ENCODE results near the gene HCRT. TPM values are rescaled to one million over a fixed set of nuclear protein-coding genes. Genes with fewer than 3 reads are reported as not detected.

HCRT gene
- total RNA-seq, 1 experiment from 2014 or later: not detected

- ChIA-PET CTCF (no interaction called here), POLR2A (ENCODE audit: unreplicated experiment) (no interaction called here)
- no peak for ATAC-seq
- BruUV-seq (replicated peaks): no TSS peak
- no peaks in the 10 kb centered on the region for H4K20me1 ChIP-seq (ENCODE audit: low read length)
- intact Hi-C loops (cut with micrococcal nuclease): no loop called here
- no peaks in the 10 kb centered on the region for H3K4me1 ChIP-seq (ENCODE audit: insufficient read depth, low read length)
- H3K27ac ChIP-seq (ENCODE audit: low read length): no peak overlapping the region
- no peak overlapping the region for H3K4me3 ChIP-seq (ENCODE audit: low read length)
- H3K79me2 ChIP-seq (ENCODE audit: low read length): no peaks in the 10 kb centered on the region
- DNase-seq: no peak
- H3K9me3 ChIP-seq (ENCODE audit: low read length): no peaks in the 10 kb centered on the region
- H3K9me2 ChIP-seq (replicated peaks; ENCODE audit: low read length): no peaks in the 10 kb centered on the region
- no peak overlapping the region for H3K9ac ChIP-seq (ENCODE audit: low read length)
- H3K36me3 ChIP-seq (ENCODE audit: low read depth, low read length): no peaks in the 10 kb centered on the region
- no peaks in the 10 kb centered on the region for H3K27me3 ChIP-seq (ENCODE audit: low read length)
- H3F3A ChIP-seq (ENCODE audit: low read length, unreplicated experiment): no peaks in the 10 kb centered on the region
- no peak for TF ChIP-seq EZH2 (IDR thresholded peaks at IDR 0.05; ENCODE audit: low read length, unreplicated experiment)
- TF ChIP-seq CTCF (conservative IDR thresholded peaks at IDR 0.05; ENCODE audit: low read depth, low read length): no peak
- TF ChIP-seq EZH2phosphoT487 (IDR thresholded peaks at IDR 0.05; ENCODE audit: borderline replicate concordance, low read length): no peak
- no peak overlapping the region for H2AFZ ChIP-seq (ENCODE audit: low read length)
- H3K4me2 ChIP-seq (ENCODE audit: low read length): no peak overlapping the region
Measured at GRCh38 chr17:42179911-42180410, 5.3 kb downstream of the HCRT start.

GRCh38 chr17:42179335-42179734, 5.9 kb downstream of the HCRT start:
- Histone ChIP-seq H3K9ac (ENCODE audit: low read length) (no peak overlapping the region), H3K27ac (ENCODE audit: low read length) (no peak overlapping the region), H3K36me3 (ENCODE audit: low read depth, low read length) (no peaks in the 10 kb centered on the region), H4K20me1 (ENCODE audit: low read length) (no peaks in the 10 kb centered on the region), H3K9me2 (replicated peaks; ENCODE audit: low read length) (no peaks in the 10 kb centered on the region), H3K4me2 (ENCODE audit: low read length) (no peak overlapping the region), H3K4me1 (ENCODE audit: insufficient read depth, low read length) (no peaks in the 10 kb centered on the region), H3K27me3 (ENCODE audit: low read length) (no peaks in the 10 kb centered on the region), H3K79me2 (ENCODE audit: low read length) (no peaks in the 10 kb centered on the region), H3K4me3 (ENCODE audit: low read length) (no peak overlapping the region), H3F3A (ENCODE audit: low read length, unreplicated experiment) (no peaks in the 10 kb centered on the region), H2AFZ (ENCODE audit: low read length) (no peak overlapping the region), H3K9me3 (ENCODE audit: low read length) (no peaks in the 10 kb centered on the region)
- DNase-seq: no peak
- BruUV-seq (replicated peaks): no TSS peak
- ChIA-PET CTCF (no interaction called here), POLR2A (ENCODE audit: unreplicated experiment) (no interaction called here)
- intact Hi-C loops (cut with micrococcal nuclease): no loop called here
- no peak for ATAC-seq
- TF ChIP-seq CTCF (conservative IDR thresholded peaks at IDR 0.05; ENCODE audit: low read depth, low read length) (no peak), EZH2phosphoT487 (IDR thresholded peaks at IDR 0.05; ENCODE audit: borderline replicate concordance, low read length) (no peak), EZH2 (IDR thresholded peaks at IDR 0.05; ENCODE audit: low read length, unreplicated experiment) (no peak)

GRCh38 chr17:42178817-42179216, 6.4 kb downstream of the HCRT start:
- intact Hi-C loops (cut with micrococcal nuclease): no loop called here
- H3K27me3 ChIP-seq (ENCODE audit: low read length): no peaks in the 10 kb centered on the region
- ChIA-PET CTCF (no interaction called here), POLR2A (ENCODE audit: unreplicated experiment) (no interaction called here)
- no peak overlapping the region for H3K27ac ChIP-seq (ENCODE audit: low read length)
- H3K36me3 ChIP-seq (ENCODE audit: low read depth, low read length): no peaks in the 10 kb centered on the region
- H3K4me1 ChIP-seq (ENCODE audit: insufficient read depth, low read length): no peaks in the 10 kb centered on the region
- ATAC-seq: no peak
- H3K4me2 ChIP-seq (ENCODE audit: low read length): no peak overlapping the region
- no peak for TF ChIP-seq EZH2phosphoT487 (IDR thresholded peaks at IDR 0.05; ENCODE audit: borderline replicate concordance, low read length)
- no peak for TF ChIP-seq CTCF (conservative IDR thresholded peaks at IDR 0.05; ENCODE audit: low read depth, low read length)
- no peak for TF ChIP-seq EZH2 (IDR thresholded peaks at IDR 0.05; ENCODE audit: low read length, unreplicated experiment)
- no peak overlapping the region for H2AFZ ChIP-seq (ENCODE audit: low read length)
- H3K9me2 ChIP-seq (replicated peaks; ENCODE audit: low read length): no peaks in the 10 kb centered on the region
- DNase-seq: no peak
- H3K9ac ChIP-seq (ENCODE audit: low read length): no peak overlapping the region
- no peaks in the 10 kb centered on the region for H3F3A ChIP-seq (ENCODE audit: low read length, unreplicated experiment)
- no peak overlapping the region for H3K4me3 ChIP-seq (ENCODE audit: low read length)
- H3K9me3 ChIP-seq (ENCODE audit: low read length): no peaks in the 10 kb centered on the region
- no peaks in the 10 kb centered on the region for H3K79me2 ChIP-seq (ENCODE audit: low read length)
- no TSS peak for BruUV-seq (replicated peaks)
- H4K20me1 ChIP-seq (ENCODE audit: low read length): no peaks in the 10 kb centered on the region
